ENCODE data around the gene DGKI. TPM values are rescaled to one million over a fixed set of nuclear protein-coding genes. Genes with fewer than 3 reads are reported as not detected.

DGKI gene
- total and polyA plus RNA-seq, 2 donors (not counting 1 experiment from before 2014, with no cell fraction given) = not detected

- H4K20me1 ChIP-seq (ENCODE audit: control insufficient read depth, insufficient read depth, low read length, poor library complexity, severe bottlenecking) = no peaks in the 10 kb centered on the region
- no peak for DNase-seq
- no peaks in the 10 kb centered on the region for H3K36me3 ChIP-seq (replicated peaks in 1 of 2; ENCODE audit: control extremely low read depth in 1 of 2, control insufficient read depth in 1 of 2, extremely low read depth in 1 of 2, insufficient read depth in 2 of 2, low read length in 1 of 2)
- no peak overlapping the region for H3K27ac ChIP-seq (ENCODE audit: low read length in 2 of 2)
- intact Hi-C loops (cut with micrococcal nuclease) = no loop called here
- POLR2A ChIA-PET = no interaction called here
- TF ChIP-seq CTCF (IDR thresholded peaks at IDR 0.05) = no peak
- TF ChIP-seq EZH2 (IDR thresholded peaks at IDR 0.05; ENCODE audit: borderline replicate concordance, insufficient read depth, low read depth, low read length, poor library complexity, severe bottlenecking) = no peak
- CTCF ChIA-PET = no interaction called here
- no peaks in the 10 kb centered on the region for H3K27me3 Mint-ChIP-seq
- no peak for ATAC-seq (ENCODE audit: low read depth)
- no peak overlapping the region for H3K4me3 Mint-ChIP-seq
- no peaks in the 10 kb centered on the region for H3K27me3 ChIP-seq (replicated peaks in 1 of 4; ENCODE audit: control extremely low read depth in 1 of 4, control insufficient read depth in 3 of 4, insufficient read depth in 4 of 4, low read length in 3 of 4)
- no peaks in the 10 kb centered on the region for H3K9me3 Mint-ChIP-seq (ENCODE audit: insufficient read depth)
- no peaks in the 10 kb centered on the region for H3K4me1 Mint-ChIP-seq
- no peaks in the 10 kb centered on the region for H3K9me3 ChIP-seq (ENCODE audit: control extremely low read depth in 1 of 3, control insufficient read depth in 2 of 3, insufficient read depth in 1 of 3, low read length in 2 of 3)
- no peak overlapping the region for H3K4me3 ChIP-seq (ENCODE audit: control extremely low read depth in 1 of 5, extremely low read depth in 1 of 5, insufficient read depth in 1 of 5, low read depth in 2 of 5, low read length in 4 of 5)
- no CpG with 5 or more reads among the region's 2 CpGs for WGBS (ENCODE audit: insufficient coverage)
- no peak overlapping the region for H2AFZ ChIP-seq (ENCODE audit: insufficient read depth, low read depth, low read length, poor library complexity, severe bottlenecking)
- H3K4me2 ChIP-seq (replicated peaks; ENCODE audit: low read depth, low read length, poor library complexity, severe bottlenecking) = no peak overlapping the region
- no peaks in the 10 kb centered on the region for H3K79me2 ChIP-seq (ENCODE audit: control insufficient read depth, insufficient read depth, low read length)
- no peaks in the 10 kb centered on the region for H3K4me1 ChIP-seq (ENCODE audit: control insufficient read depth in 2 of 2, insufficient read depth in 2 of 2, low read length in 2 of 2)
- H3K27ac Mint-ChIP-seq = no peak overlapping the region
- no peak overlapping the region for H3K9ac ChIP-seq (ENCODE audit: low read length)
Observed at GRCh38 chr7:137417464-137417863, 429.3 kb downstream of the DGKI start.

GRCh38 chr7:137413901-137414300 is 432.9 kb downstream of the DGKI start:
- TF ChIP-seq EZH2 (IDR thresholded peaks at IDR 0.05; ENCODE audit: borderline replicate concordance, insufficient read depth, low read depth, low read length, poor library complexity, severe bottlenecking) = no peak
- no peak for TF ChIP-seq CTCF (IDR thresholded peaks at IDR 0.05)
- no peaks in the 10 kb centered on the region for H3K27me3 ChIP-seq (replicated peaks in 1 of 4; ENCODE audit: control extremely low read depth in 1 of 4, control insufficient read depth in 3 of 4, insufficient read depth in 4 of 4, low read length in 3 of 4)

More at GRCh38 chr7:137413901-137414300, 432.9 kb downstream of the DGKI start:
- Histone ChIP-seq H3K4me3 (ENCODE audit: control extremely low read depth in 1 of 5, extremely low read depth in 1 of 5, insufficient read depth in 1 of 5, low read depth in 2 of 5, low read length in 4 of 5) (no peak overlapping the region), H3K36me3 (replicated peaks in 1 of 2; ENCODE audit: control extremely low read depth in 1 of 2, control insufficient read depth in 1 of 2, extremely low read depth in 1 of 2, insufficient read depth in 2 of 2, low read length in 1 of 2) (no peaks in the 10 kb centered on the region), H3K4me1 (ENCODE audit: control insufficient read depth in 2 of 2, insufficient read depth in 2 of 2, low read length in 2 of 2) (no peaks in the 10 kb centered on the region), H4K20me1 (ENCODE audit: control insufficient read depth, insufficient read depth, low read length, poor library complexity, severe bottlenecking) (no peaks in the 10 kb centered on the region), H3K9me3 (ENCODE audit: control extremely low read depth in 1 of 3, control insufficient read depth in 2 of 3, insufficient read depth in 1 of 3, low read length in 2 of 3) (no peaks in the 10 kb centered on the region), H2AFZ (ENCODE audit: insufficient read depth, low read depth, low read length, poor library complexity, severe bottlenecking) (no peak overlapping the region), H3K27ac (ENCODE audit: low read length in 2 of 2) (no peak overlapping the region), H3K9ac (ENCODE audit: low read length) (no peak overlapping the region), H3K79me2 (ENCODE audit: control insufficient read depth, insufficient read depth, low read length) (no peaks in the 10 kb centered on the region), H3K4me2 (replicated peaks; ENCODE audit: low read depth, low read length, poor library complexity, severe bottlenecking) (no peak overlapping the region)
- Mint-ChIP-seq H3K27me3 (no peaks in the 10 kb centered on the region), H3K4me1 (no peaks in the 10 kb centered on the region), H3K27ac (no peak overlapping the region), H3K9me3 (ENCODE audit: insufficient read depth) (no peaks in the 10 kb centered on the region), H3K4me3 (no peak overlapping the region)
- ChIA-PET CTCF (no interaction called here), POLR2A (no interaction called here)
- no peak for ATAC-seq (ENCODE audit: low read depth)
- DNase-seq = no peak
- WGBS (ENCODE audit: insufficient coverage) = no CpG with 5 or more reads among the region's 1 CpG
- intact Hi-C loops (cut with micrococcal nuclease) = no loop called here

Measured in B cell (primary cell).